PC-9 (cell line): Measurements from ENCODE around the gene FANCM. TPM values are rescaled to one million over a fixed set of nuclear protein-coding genes. Genes with fewer than 3 reads are reported as not detected.

Experiments
- BruUV-seq: library from RNA; stranded (reverse); fragments of 400-500 nt; replicated peaks from 2 replicates; lab custom pipeline; 2021; lab: Mats Ljungman, UMichigan
- CTCF ChIA-PET: fragments of 300-600 bp; sonication (Branson Sonifier 250); formaldehyde crosslinking; loops from one replicate; lab custom pipeline; 2022; ENCODE audit warnings: antibody characterized with exemption; lab: Charles Lee
- POLR2A ChIA-PET: fragments of 300-600 bp; sonication (Branson Sonifier 250); formaldehyde crosslinking; loops from one replicate; lab custom pipeline; 2022; ENCODE audit warnings: antibody characterized with exemption; ENCODE audit not compliant: unreplicated experiment; lab: Charles Lee
- DNase-seq, 2 experiments: peaks; one replicate each; pipeline versions ENCODE4 v3.0.0 to v3.0.0-alpha.2; 2015 to 2022; ENCODE audit warnings: mixed read lengths in 1 of 2
- H2AFZ ChIP-seq: fragments of 200-600 bp; sonication (generic); 2 replicates; pipeline ENCODE4 v1.8.1; 2017; ENCODE audit warnings: antibody characterized with exemption
- H3F3A ChIP-seq: fragments of 200-600 bp; sonication (generic); 2 replicates; pipeline ENCODE4 v1.8.1; 2017; ENCODE audit warnings: antibody characterized with exemption, mild to moderate bottlenecking, low read depth; ENCODE audit not compliant: insufficient read depth
- H3K27ac ChIP-seq: fragments of 200-600 bp; sonication (generic); 2 replicates; pipeline ENCODE4 v1.6.1; 2016; ENCODE audit warnings: mixed run types
- H3K27me3 ChIP-seq: fragments of 200-600 bp; sonication (generic); 2 replicates; pipeline ENCODE4 v1.6.1; 2016; ENCODE audit warnings: low read depth, mixed run types; ENCODE audit not compliant: insufficient read depth
- H3K36me3 ChIP-seq: fragments of 200-600 bp; sonication (generic); 2 replicates; pipeline ENCODE4 v1.6.1; 2016; ENCODE audit warnings: low read depth, mixed run types
- H3K4me1 ChIP-seq: fragments of 200-600 bp; sonication (generic); replicated peaks from 2 replicates; pipeline ENCODE4 v1.6.1; 2016; ENCODE audit warnings: mixed run types; ENCODE audit not compliant: insufficient read depth
- H3K4me2 ChIP-seq: fragments of 200-600 bp; sonication (generic); 2 replicates; pipeline ENCODE4 v1.6.1; 2017; ENCODE audit warnings: mixed run types
- H3K4me3 ChIP-seq: fragments of 200-600 bp; sonication (generic); 2 replicates; pipeline ENCODE4 v1.6.1; 2016; ENCODE audit warnings: mixed run types
- H3K79me2 ChIP-seq: fragments of 200-600 bp; sonication (generic); 2 replicates; pipeline ENCODE4 v1.6.1; 2017; ENCODE audit warnings: low read depth, mixed run types
- H3K9me2 ChIP-seq: fragments of 200-600 bp; sonication (generic); 2 replicates; pipeline ENCODE4 v1.8.1; 2017; ENCODE audit warnings: mild to moderate bottlenecking; ENCODE audit not compliant: insufficient read depth
- H3K9me3 ChIP-seq: fragments of 200-600 bp; sonication (generic); 2 replicates; pipeline ENCODE4 v1.8.1; 2016; ENCODE audit warnings: low read depth; ENCODE audit not compliant: insufficient read depth
- H4K20me1 ChIP-seq: fragments of 200-600 bp; sonication (generic); 2 replicates; pipeline ENCODE4 v1.8.1; 2017; ENCODE audit not compliant: insufficient read depth
- EZH2 ChIP-seq: fragments of 200-600 bp; sonication (generic); IDR thresholded peaks from 2 replicates; pipeline ENCODE4 v1.8.0; 2017; ENCODE audit warnings: antibody characterized with exemption, low read depth
- intact Hi-C: fragments of 100-400 bp; cut with micrococcal nuclease; formaldehyde crosslinking; loops from one replicate; pipeline ENCODE4 v1.10.0; 2022; ENCODE audit not compliant: unreplicated experiment
- total RNA-seq: library from RNA; stranded (reverse); gene quantifications from 2 replicates; pipeline ENCODE4 v1.2.3, GENCODE V29; 2021
- TF ChIP-seq, protein P1 (sequence below): fragments of 200-600 bp; sonication (generic); conservative IDR thresholded peaks from 2 replicates; pipeline ENCODE4 v1.6.1; 2017; ENCODE audit warnings: mixed run types, antibody characterized with exemption, mild to moderate bottlenecking, moderate library complexity

Gene FANCM
- total RNA-seq, 1 experiment from 2014 or later: 9.9 TPM

GRCh38 chr14:45120096-45120495 is 15.6 kb upstream of the FANCM start:
- intact Hi-C loops: no loop called here
- no TSS peak for BruUV-seq
- Histone ChIP-seq H3K79me2 (no peaks in the 10 kb centered on the region), H4K20me1 (no peaks in the 10 kb centered on the region), H2AFZ (no peak overlapping the region), H3K4me1 (no peaks in the 10 kb centered on the region), H3K27ac (no peak overlapping the region), H3K4me2 (no peak overlapping the region), H3K4me3 (no peak overlapping the region), H3F3A (peaks cover 6% of the 10 kb centered on the region; the same call in 1 of the 2 replicates), H3K9me2 (no peaks in the 10 kb centered on the region), H3K27me3 (no peaks in the 10 kb centered on the region), H3K36me3 (peaks cover 18% of the 10 kb centered on the region; the same call in 1 of the 2 replicates), H3K9me3 (no peaks in the 10 kb centered on the region)
- TF ChIP-seq, protein P1, sequence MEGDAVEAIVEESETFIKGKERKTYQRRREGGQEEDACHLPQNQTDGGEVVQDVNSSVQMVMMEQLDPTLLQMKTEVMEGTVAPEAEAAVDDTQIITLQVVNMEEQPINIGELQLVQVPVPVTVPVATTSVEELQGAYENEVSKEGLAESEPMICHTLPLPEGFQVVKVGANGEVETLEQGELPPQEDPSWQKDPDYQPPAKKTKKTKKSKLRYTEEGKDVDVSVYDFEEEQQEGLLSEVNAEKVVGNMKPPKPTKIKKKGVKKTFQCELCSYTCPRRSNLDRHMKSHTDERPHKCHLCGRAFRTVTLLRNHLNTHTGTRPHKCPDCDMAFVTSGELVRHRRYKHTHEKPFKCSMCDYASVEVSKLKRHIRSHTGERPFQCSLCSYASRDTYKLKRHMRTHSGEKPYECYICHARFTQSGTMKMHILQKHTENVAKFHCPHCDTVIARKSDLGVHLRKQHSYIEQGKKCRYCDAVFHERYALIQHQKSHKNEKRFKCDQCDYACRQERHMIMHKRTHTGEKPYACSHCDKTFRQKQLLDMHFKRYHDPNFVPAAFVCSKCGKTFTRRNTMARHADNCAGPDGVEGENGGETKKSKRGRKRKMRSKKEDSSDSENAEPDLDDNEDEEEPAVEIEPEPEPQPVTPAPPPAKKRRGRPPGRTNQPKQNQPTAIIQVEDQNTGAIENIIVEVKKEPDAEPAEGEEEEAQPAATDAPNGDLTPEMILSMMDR: no peak
- TF ChIP-seq EZH2: no peak
- POLR2A ChIA-PET: no interaction called here
- no peak for DNase-seq
- CTCF ChIA-PET: no interaction called here

GRCh38 chr14:45123271-45123670 is 12.5 kb upstream of the FANCM start:
- H3K36me3 ChIP-seq: peaks cover 18% of the 10 kb centered on the region; the same call in 1 of the 2 replicates
- TF ChIP-seq EZH2: no peak
- TF ChIP-seq, protein P1: no peak
- CTCF ChIA-PET: no interaction called here
- POLR2A ChIA-PET: no interaction called here
- H3K4me1 ChIP-seq: no peaks in the 10 kb centered on the region
- H4K20me1 ChIP-seq: no peaks in the 10 kb centered on the region; the same call in 1 of the 2 replicates
- no peaks in the 10 kb centered on the region for H3K27me3 ChIP-seq
- H3F3A ChIP-seq: no peaks in the 10 kb centered on the region; the same call in 1 of the 2 replicates
- DNase-seq: no peak
- no peak overlapping the region for H2AFZ ChIP-seq
- no peaks in the 10 kb centered on the region for H3K9me2 ChIP-seq
- no peak overlapping the region for H3K4me3 ChIP-seq
- H3K27ac ChIP-seq: no peak overlapping the region
- H3K79me2 ChIP-seq: no peaks in the 10 kb centered on the region
- intact Hi-C loops: no loop called here
- no peak overlapping the region for H3K4me2 ChIP-seq
- no peaks in the 10 kb centered on the region for H3K9me3 ChIP-seq
- BruUV-seq: no TSS peak

- no peak overlapping the region for H2AFZ ChIP-seq
- no TSS peak for BruUV-seq
- CTCF ChIA-PET: no interaction called here
- POLR2A ChIA-PET: no interaction called here
- H3K9me3 ChIP-seq: no peaks in the 10 kb centered on the region
- intact Hi-C loops: no loop called here
- H3F3A ChIP-seq: no peaks in the 10 kb centered on the region
- H4K20me1 ChIP-seq: no peaks in the 10 kb centered on the region; the same call in 1 of the 2 replicates
- no peak overlapping the region for H3K4me3 ChIP-seq
- TF ChIP-seq, protein P1: no peak
- TF ChIP-seq EZH2: no peak
- H3K4me2 ChIP-seq: no peak overlapping the region
- H3K27ac ChIP-seq: no peak overlapping the region
- no peaks in the 10 kb centered on the region for H3K27me3 ChIP-seq
- no peaks in the 10 kb centered on the region for H3K79me2 ChIP-seq
- peaks cover 20% of the 10 kb centered on the region for H3K36me3 ChIP-seq
- no peak for DNase-seq
- H3K9me2 ChIP-seq: no peaks in the 10 kb centered on the region
- H3K4me1 ChIP-seq: no peaks in the 10 kb centered on the region
Measured at GRCh38 chr14:45125754-45126153, 10.0 kb upstream of the FANCM start.
